Glomerular visceral epithelial cell (primary cell): ENCODE data around the gene MBD3L5.
"Not testable (repeated sequence)": the region's sequence is repeated elsewhere in the genome, so short reads cannot be mapped to it uniquely, and the experiment has no call there.

Experiments
- DNase-seq: peaks from one replicate; pipeline ENCODE4 v3.0.0-alpha.2; 2016; ENCODE audit errors: extremely low spot score

The MBD3L5 gene

DNA sequence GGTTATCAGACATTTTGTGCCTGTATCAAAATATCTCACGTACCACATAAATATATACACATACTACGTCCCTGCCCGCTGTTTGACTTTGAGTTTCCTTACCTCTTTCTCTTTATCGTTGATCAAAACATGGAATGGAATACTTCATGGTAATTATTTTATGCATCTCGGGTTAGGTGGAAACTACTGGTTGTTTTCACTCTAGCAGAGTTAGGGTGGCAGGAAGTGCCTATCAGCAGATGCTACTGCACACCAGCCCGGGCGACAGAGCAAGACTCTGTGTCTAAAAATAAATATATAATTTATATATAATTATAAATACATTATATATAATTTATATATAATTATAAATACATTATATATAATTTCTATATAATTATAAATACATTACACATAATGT, 22.5 kb downstream of the MBD3L5 start:
- not testable (repeated sequence) for DNase-seq

DNA sequence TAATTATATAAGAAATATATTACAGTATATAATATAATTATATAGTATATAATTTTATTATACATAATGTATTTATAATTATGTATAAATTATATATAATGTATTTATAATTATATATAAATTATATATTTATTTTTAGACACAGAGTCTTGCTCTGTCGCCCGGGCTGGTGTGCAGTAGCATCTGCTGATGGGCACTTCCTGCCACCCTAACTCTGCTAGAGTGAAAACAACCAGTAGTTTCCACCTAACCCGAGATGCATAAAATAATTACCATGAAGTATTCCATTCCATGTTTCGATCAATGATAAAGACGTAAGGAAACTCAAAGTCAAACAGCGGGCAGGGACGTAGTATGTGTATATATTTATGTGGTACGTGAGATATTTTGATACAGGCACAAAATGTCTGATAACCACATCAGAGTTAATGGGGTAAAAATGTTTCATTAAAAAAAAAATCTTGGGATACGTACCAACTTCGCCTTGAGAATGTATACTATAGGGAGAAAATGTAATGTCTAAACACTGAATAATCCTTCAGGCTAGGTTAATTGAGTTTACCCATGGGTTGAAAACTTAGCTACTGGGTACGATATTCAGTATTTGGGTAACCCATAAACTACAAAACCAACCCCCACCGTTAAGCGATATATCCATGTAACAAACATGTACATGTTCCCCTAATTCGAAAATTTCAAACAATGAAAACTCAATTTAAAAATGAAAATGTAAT, 24.4 kb downstream of the MBD3L5 start:
- not testable (repeated sequence) for DNase-seq

- DNase-seq, result not testable (repeated sequence)
These were observed 25.3 kb downstream of the MBD3L5 start for GRCh38 chr19:7055679-7056078.

- not testable (repeated sequence) for DNase-seq
These were observed 26.0 kb downstream of the MBD3L5 start for GRCh38 chr19:7056371-7056770.

DNA sequence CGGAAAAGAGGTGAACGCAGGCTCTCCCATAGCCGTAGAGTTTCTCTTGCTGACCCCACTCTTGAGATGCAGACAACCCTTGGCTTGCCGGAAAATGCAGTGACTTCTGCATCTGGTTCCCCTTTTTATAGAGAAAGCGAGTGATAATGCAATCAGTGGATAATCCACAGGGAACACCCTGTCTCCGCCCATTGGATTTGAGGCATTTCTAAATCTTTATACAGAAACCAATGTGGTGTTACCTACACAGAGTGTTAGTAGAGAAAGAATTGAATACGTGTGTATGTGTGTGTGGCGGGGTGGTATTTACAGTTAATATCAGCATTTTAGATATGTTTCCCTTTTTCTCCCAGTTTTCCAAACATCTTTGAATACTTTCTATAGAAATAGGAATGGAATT, 28.2 kb downstream of the MBD3L5 start, which contains the start of gene MBD3L3:
Gene MBD3L3, minus strand, starts transcription at position 101 of the 400 bp plus-strand sequence. Its CDS starts 71 bp downstream, at position 30.
- DNase-seq, result not testable (repeated sequence)

- DNase-seq, result not testable (repeated sequence)
These were observed 29.6 kb downstream of the MBD3L5 start for GRCh38 chr19:7059977-7060376.

GRCh38 chr19:7063339-7063738, 33.0 kb downstream of the MBD3L5 start:
- no peak for DNase-seq

- no peak for DNase-seq
These were observed 33.5 kb downstream of the MBD3L5 start for GRCh38 chr19:7063764-7064418.

DNA sequence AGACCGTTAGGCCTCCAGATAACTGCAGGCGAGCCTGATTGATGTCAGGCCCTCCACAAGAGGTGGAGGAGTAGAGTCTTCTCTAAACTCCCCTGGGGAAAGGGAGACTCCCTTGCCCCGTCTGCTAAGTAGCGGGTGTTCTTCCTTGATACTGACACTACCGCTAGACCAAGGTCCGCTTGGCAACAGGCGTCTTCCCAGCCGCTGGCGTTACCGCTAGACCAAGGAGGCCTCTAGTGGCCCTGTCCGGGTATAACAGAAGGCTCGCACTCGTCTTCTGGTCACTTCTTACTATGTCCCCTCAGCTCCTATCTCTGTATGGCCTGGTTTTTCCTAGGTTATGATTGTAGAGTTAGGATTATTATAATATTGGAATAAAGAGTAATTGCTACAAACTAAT, 36.7 kb downstream of the MBD3L5 start:
- DNase-seq, result not testable (repeated sequence)

DNA sequence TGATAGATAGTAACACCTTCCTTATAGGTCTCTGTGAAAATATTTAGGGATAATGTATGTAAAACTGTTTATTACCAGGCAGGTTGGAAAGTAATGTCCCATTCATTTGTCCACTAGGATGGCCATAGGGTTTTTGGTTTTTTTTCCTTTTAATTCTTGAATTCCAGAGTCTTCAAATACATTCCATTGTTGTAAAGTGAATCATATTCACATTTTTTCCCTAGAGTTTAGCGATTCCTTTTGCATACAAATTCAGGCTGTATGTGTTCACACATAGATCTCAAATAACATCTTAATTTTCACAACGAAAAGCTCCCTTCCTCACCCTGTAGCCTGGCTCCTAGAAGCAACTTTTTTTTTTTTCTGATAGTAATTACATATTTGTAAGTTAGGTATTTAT, 37.3 kb downstream of the MBD3L5 start:
- no peak for DNase-seq

- DNase-seq, result no peak
These were observed 38.2 kb downstream of the MBD3L5 start for GRCh38 chr19:7068599-7068998.

GRCh38 chr19:7069042-7069903, 38.9 kb downstream of the MBD3L5 start, which contains the start of gene ZNF557:
Gene ZNF557, plus strand, starts transcription at chr19:7069703. Its CDS starts 5,372 bp downstream, at chr19:7075075.
- peak; percentile 97 for DNase-seq

GRCh38 chr19:7069904-7070226, 39.5 kb downstream of the MBD3L5 start:
- peak; percentile 7 for DNase-seq

DNA sequence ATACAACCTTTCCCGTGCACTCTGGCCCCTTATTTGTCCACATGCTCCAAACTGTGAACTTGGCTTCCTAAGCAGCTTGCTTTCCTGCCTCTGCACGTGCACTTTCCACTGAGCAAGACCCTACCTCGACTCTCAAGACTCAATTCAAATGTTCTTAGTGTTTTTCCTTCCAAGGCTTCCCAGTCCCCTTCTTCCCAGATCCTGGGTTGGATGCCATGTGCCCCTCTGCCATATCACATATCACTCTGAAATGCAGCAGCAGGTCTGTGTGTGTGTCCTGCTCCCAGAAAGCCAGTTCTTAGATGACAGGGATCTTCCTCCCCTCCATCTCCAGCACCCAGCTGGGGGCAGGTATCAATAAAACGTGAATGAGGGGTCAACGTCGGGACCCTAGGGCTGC, 42.2 kb downstream of the MBD3L5 start:
- DNase-seq, result no peak

- no peak for DNase-seq
These were observed 44.4 kb downstream of the MBD3L5 start for GRCh38 chr19:7074705-7075282.

DNA sequence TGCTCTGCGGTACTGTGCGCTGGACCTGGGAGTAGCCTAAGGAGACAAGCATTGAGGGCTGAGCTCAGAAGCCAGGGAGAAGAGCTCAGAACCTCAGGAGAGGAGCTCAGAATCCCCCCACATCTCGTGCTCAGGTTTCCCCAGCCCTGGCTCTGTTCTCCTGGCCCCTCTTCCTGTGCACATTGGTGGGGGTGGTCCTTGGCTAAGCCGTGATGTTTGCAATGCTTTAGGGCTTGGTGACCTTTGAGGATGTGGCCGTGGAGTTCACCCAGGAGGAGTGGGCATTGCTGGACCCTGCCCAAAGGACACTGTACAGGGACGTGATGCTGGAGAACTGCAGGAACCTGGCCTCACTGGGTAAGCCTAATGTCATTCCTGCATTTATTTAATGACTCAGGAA, 45.8 kb downstream of the MBD3L5 start:
- DNase-seq, result no peak

GRCh38 chr19:7078008-7078407, 47.6 kb downstream of the MBD3L5 start:
- DNase-seq, result no peak
